ENCODE results near the gene GPX4. TPM values are rescaled to one million over a fixed set of nuclear protein-coding genes. Genes with fewer than 3 reads are reported as not detected.
A peak's percentile ranks its signal among the peaks of the same experiment; 100 is the strongest.

The GPX4 gene
- total RNA-seq, 3 donors from 2014 or later: 148 to 165 (median 162) TPM

DNA sequence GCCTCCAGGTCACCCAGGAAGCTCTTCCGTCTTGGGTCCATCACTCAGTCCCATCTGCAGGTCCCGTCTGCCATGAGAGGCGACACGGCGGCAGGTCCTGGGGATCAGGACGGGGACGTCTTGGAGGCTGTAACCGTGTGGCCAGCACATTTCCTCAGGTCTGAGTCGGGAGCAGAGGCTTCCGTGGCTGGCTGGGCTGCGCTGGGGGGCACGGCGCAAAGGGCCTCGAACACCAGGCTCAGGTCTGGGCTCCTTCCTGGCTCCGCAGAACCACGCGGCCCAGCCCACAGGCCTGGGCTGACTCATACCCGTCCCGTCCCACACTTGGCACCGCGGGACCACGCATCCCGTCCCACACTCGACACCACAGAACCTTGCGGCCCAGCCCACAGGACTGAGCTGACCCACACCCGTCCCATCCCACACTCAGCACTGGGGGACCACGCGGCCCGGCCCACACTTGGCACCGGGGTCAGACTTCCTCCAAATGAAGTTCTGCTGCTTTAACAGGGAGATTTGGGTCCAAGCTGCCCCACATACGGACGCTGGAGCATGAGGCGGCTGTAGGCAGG, 40.1 kb downstream of the GPX4 start:
- H3K4me3 Mint-ChIP-seq: no peak overlapping the region
- ATAC-seq (no peak), DNase-seq (no peak)
- H3K36me3 Mint-ChIP-seq (ENCODE audit: insufficient read depth): peaks cover 20% of the 10 kb centered on the region
- no peaks in the 10 kb centered on the region for H3K4me1 Mint-ChIP-seq (ENCODE audit: low read depth)
- H3K27me3 Mint-ChIP-seq (ENCODE audit: low read depth): no peaks in the 10 kb centered on the region
- H3K9me3 Mint-ChIP-seq: peaks cover 5% of the 10 kb centered on the region

DNA sequence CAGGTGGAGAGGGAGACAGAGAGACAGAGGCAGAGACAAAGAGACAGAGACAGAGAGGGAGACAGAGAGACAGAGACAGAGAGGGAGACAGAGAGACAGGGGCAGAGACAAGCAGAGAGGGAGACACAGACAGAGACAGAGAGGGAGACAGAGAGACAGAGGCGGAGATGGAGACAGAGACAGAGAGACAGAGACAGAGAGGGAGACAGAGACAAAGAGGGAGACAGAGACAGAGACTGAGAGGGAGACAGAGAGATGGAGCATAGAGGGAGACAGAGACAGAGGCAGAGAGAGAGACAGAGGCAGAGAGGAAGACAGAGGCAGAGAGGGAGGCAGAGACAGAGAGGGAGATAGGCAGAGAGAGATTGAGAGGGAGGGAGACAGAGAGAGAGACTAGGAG, 40.9 kb downstream of the GPX4 start:
- H3K27me3 Mint-ChIP-seq (ENCODE audit: low read depth): no peaks in the 10 kb centered on the region
- DNase-seq (no peak), ATAC-seq (no peak)
- H3K4me1 Mint-ChIP-seq (ENCODE audit: low read depth): no peaks in the 10 kb centered on the region
- H3K4me3 Mint-ChIP-seq: no peak overlapping the region
- H3K36me3 Mint-ChIP-seq (ENCODE audit: insufficient read depth): peaks cover 19% of the 10 kb centered on the region
- H3K9me3 Mint-ChIP-seq: peaks cover 5% of the 10 kb centered on the region

DNA sequence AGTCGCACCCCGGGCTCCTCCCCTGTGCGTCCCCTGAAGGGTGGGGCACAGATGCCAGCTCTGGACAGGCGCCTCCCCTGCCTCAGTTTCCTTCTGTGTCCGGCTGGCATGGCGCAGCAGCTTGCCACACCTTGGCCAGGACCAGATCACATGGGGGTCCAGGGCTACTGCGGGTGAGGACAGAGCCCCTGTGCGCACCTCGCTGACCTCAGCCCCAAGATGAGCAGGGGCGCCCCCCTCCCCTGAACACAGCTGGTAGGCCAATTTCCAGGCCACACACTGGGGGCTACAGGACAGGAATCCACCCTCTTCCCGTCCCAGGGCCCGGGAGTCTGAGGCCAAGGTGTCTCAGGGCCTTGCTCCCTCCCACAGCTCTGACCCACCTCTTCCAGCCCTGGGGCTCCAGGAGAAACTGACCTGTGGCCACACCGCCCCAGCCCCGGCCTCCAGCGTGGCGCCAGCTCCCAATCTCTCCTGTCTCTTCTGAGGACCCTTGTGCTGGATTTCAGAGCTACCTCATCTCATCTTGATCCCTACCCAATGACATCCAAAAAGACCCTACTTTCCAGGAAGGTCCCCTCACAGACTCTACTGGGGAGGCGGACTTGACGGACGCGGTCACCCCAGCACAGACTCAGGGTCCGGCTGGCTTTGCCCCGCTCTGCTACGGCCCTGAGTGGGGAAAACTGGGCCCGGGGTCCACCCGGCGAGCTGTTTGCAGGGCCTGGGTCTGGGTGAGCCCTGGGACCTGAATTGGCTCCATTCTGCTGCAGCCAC, 42.0 kb downstream of the GPX4 start:
- Mint-ChIP-seq H3K27me3 (ENCODE audit: low read depth) (no peaks in the 10 kb centered on the region), H3K4me3 (no peak overlapping the region), H3K36me3 (ENCODE audit: insufficient read depth) (peaks cover 17% of the 10 kb centered on the region), H3K9me3 (peaks cover 5% of the 10 kb centered on the region), H3K4me1 (ENCODE audit: low read depth) (no peaks in the 10 kb centered on the region)
- ATAC-seq: no peak
- no peak for DNase-seq

DNA sequence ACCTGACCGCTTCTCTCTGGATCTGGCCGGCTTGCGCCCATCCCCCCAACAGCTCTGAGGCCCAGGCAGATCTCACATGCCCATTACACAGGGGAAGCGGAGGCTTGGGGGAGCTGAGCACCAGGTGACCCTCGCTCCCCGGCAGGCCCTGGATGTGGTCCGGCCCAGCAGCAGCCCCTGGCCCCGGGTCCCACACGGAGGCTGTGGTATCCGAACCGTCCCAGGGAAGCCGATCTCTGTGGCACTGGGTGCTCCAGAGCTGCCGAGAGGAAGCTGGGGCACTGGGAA, 42.6 kb downstream of the GPX4 start:
- ATAC-seq (no peak), DNase-seq (no peak)
- Mint-ChIP-seq H3K9me3 (peaks cover 5% of the 10 kb centered on the region), H3K27me3 (ENCODE audit: low read depth) (no peaks in the 10 kb centered on the region), H3K4me1 (ENCODE audit: low read depth) (no peaks in the 10 kb centered on the region), H3K36me3 (ENCODE audit: insufficient read depth) (peaks cover 17% of the 10 kb centered on the region), H3K4me3 (no peak overlapping the region)

DNA sequence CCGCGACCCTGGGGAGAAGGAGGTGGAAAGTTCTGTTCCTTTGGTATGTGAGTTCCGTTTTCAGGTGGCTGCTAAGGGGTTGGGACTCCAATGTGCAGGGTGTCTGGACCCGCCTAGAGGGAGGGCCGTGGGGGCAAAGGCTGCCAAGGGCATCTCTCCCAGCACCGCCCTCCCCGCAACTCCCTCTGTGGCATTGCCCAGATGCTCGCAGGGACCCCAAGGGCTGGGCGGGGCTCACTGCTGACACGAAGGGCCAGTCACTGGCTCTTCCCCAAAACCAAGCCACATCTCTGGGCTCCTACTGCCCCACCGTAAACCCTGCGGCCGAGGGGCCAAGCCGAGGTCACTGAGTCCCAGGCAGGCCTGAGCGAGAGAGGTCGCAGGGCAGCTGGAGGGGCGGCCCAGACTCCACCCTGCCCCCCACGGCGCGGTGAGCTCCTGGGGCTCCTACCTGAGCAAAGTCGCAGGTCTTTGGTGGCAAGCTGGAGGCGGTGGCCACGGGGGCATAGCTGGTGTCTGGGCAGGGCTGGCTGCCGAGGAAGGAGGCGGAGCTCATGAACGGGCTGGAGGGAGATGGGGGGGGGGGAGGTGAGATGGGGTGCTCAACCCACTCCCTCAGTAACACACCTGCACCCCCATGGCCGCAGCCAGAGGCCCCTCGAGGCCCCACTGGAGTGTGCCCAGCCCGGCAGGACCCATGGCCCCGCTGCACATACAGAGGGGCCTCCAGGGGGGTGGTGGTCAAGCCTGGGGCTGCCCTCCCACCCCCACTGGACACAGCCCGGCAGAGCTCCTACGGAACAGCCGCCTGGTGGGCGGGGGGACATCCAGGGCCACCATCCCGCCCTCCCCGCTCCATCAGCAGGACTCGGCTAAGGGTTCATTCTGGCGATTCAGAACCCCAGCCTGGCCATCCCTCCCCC, 43.3 kb downstream of the GPX4 start:
- ATAC-seq (no peak), DNase-seq (no peak)
- Mint-ChIP-seq H3K4me1 (ENCODE audit: low read depth) (no peaks in the 10 kb centered on the region), H3K27me3 (ENCODE audit: low read depth) (no peaks in the 10 kb centered on the region), H3K9me3 (peaks cover 1% of the 10 kb centered on the region), H3K36me3 (ENCODE audit: insufficient read depth) (peaks cover 14% of the 10 kb centered on the region), H3K4me3 (no peak overlapping the region)

DNA sequence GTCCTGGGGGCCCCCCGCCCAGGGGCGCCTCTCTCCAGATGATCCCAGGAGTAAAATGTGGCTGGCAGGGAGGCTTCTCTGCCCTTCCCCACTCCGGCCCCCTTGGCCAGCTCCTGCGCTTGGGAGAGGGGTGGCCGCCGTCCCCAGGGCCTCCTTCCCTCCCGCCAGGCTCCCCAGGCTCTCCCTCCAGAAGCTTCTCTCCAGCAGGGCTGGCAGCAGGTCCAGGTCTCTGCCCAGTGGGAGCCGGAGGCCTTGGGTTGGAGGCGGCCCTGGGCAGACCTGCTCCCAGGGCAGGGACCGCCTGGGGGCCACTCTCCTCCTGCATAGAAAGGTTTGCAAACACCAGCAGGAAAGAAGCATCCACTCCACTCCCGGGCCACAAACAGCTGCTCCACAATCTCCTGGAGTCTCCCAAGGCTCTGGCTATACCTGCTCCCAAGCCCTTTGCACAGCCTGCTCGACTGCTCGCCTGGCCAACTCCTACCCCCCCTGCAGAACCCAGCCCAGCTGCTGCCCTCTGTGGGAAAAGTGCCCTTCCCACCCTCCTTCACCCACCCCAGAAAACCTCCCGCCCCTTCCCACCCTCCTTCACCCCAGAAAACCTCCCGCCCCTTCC, 44.2 kb downstream of the GPX4 start:
- Mint-ChIP-seq H3K27me3 (ENCODE audit: low read depth) (no peaks in the 10 kb centered on the region), H3K4me1 (ENCODE audit: low read depth) (no peaks in the 10 kb centered on the region), H3K9me3 (no peaks in the 10 kb centered on the region), H3K4me3 (no peak overlapping the region), H3K36me3 (ENCODE audit: insufficient read depth) (peaks cover 13% of the 10 kb centered on the region)
- DNase-seq (no peak), ATAC-seq (no peak)

DNA sequence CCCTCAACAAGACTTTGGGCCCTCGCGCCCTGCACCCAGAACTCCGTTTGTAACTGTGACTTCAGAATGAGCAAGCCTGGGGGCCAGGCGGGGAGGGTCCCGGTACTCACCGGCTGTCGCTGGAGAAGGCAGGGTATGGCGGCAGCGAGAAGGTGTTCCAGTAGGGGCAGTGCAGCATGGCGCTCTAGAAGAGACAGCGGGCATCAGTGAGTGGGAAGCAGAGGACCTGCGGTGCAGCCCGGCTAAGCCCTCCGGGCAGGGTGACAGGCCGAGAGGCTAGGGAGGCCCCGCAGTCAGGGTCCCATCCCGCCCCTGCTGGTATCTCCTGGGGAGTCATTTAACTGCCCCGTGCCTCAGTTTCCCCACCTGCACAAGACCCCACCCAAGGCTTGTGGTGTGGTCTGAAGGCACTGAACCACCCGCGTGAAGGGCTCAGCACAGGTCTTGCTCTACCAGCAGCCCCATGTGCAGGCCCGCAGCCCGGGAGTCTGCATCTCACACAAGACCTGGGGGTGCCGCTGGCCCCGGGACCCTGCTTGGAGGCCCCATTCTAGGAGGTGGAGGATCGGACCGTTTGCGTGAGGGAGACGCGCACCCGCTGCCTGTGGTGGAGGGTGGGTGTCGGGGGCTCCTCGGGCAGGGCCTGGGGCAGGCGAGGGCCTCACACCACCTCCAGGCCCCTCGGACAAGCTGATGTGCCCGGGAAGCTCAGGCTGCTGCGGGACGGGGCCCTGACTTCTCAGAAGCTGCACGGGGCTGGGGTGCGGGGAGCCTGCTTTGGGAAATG, 45.7 kb downstream of the GPX4 start:
- H3K9me3 Mint-ChIP-seq: no peaks in the 10 kb centered on the region
- H3K36me3 Mint-ChIP-seq (ENCODE audit: insufficient read depth): peaks cover 10% of the 10 kb centered on the region
- H3K27me3 Mint-ChIP-seq (ENCODE audit: low read depth): no peaks in the 10 kb centered on the region
- no peak overlapping the region for H3K4me3 Mint-ChIP-seq
- no peaks in the 10 kb centered on the region for H3K4me1 Mint-ChIP-seq (ENCODE audit: low read depth)
- no peak for ATAC-seq
- DNase-seq: no peak

DNA sequence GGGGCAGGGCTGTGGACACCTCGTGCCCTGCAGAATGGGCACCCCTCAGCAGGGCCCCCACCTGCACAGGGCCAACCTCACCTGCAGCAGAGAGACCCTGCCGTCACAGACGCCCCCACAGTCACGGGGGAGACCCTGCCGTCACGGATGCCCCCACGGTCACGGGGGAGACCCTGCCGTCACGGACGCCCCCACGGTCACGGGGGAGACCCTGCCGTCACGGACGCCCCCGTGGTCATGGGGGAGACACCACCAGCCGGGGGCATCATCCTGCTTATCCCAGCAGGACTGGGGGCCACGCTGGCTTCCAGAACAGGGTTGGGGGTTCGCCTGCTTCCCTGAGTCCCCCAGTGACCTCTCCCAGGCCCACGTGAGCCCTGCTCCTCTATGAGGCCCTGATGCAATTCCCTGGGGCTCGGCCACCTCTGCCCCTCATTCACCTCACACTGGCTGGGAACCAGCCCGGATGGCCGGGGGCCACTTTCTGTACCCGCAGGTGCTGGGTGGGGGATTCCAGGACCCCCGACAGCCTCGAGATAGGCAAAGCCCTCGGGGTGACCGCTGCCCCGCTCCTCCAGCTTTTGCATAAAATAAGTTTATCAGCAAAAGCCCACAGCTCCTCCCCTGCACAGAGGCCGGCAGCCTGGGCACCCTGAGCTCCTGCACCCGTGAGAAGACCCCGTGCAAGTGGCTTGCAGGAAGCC, 46.7 kb downstream of the GPX4 start:
- H3K4me1 Mint-ChIP-seq (ENCODE audit: low read depth): no peaks in the 10 kb centered on the region
- H3K9me3 Mint-ChIP-seq: no peaks in the 10 kb centered on the region
- peaks cover 5% of the 10 kb centered on the region for H3K36me3 Mint-ChIP-seq (ENCODE audit: insufficient read depth)
- no peak for DNase-seq
- ATAC-seq: no peak
- no peak overlapping the region for H3K4me3 Mint-ChIP-seq
- H3K27me3 Mint-ChIP-seq (ENCODE audit: low read depth): no peaks in the 10 kb centered on the region

DNA sequence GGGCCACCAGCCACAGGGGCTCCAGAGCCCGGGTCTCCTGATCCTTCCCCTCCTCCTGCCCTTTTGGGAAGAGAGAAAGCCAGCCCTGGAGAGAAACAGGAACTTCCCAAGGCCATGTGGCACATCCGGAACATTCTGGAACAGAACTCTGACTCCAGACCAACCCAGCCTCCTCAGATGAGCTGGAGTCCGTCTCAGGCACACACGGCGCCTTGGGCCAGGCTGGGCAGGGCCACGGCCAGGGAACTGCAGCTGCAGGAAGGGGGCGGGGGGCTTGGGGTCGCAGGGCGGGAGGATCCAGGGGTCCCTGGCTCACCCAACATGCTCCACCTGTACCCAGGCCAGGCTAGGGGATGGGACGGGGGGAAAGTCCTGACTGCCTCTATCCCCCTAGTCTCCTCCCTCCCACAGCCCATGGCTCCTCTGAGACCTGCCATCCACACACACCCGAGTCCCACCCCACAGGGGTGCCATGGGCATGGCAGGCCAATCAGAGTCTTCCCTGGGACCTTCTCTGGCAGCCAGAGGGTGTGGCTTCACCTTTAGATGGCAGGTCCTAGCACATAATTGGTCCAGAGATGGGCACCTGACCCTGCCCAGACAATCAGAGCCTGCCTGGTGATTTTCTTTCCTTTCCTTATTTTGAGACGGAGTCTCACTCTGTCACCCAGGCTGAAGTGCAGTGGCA, 47.4 kb downstream of the GPX4 start:
- H3K36me3 Mint-ChIP-seq (ENCODE audit: insufficient read depth): peaks cover 3% of the 10 kb centered on the region
- no peaks in the 10 kb centered on the region for H3K4me1 Mint-ChIP-seq (ENCODE audit: low read depth)
- ATAC-seq: no peak

DNA sequence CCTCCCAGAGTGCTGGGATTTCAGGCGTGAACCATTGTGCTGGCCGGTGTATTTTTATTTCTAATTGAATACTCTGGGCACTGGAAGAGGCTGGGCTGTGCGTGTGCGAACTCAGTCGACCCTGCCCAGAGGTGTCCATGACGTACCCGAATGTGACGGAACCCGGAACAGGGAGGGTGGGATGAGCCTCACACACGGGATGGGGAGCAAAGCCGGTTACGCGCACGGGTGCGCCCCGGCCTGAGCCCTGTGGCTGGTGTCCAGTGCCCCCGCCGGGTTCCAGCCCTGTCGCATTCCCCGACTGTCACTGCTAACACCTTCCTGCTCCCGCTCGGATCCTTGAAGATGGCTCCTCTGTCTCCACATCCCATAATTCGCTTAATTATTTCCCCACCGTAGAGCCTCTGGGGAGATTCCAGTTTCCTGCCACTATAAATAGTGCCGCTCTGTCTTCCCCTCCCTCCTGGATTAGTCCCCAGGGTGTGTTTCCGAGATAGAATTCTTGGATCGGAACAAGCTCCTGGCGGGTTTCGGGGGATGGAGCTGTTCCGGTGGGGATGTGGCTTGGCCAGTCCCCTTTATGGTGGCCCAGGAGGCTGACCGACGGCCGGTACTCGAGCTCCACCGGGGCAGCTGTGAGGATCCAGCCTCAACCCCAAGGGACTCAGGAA, 48.3 kb downstream of the GPX4 start:
- no peak for DNase-seq
- peaks cover 3% of the 10 kb centered on the region for H3K36me3 Mint-ChIP-seq (ENCODE audit: insufficient read depth)
- H3K9me3 Mint-ChIP-seq: no peaks in the 10 kb centered on the region
- ATAC-seq: no peak
- no peaks in the 10 kb centered on the region for H3K27me3 Mint-ChIP-seq (ENCODE audit: low read depth)
- H3K4me1 Mint-ChIP-seq (ENCODE audit: low read depth): no peaks in the 10 kb centered on the region
- H3K4me3 Mint-ChIP-seq: no peak overlapping the region

More for the DNA sequence above, 47.4 kb downstream of the GPX4 start:
- H3K27me3 Mint-ChIP-seq (ENCODE audit: low read depth): no peaks in the 10 kb centered on the region
- H3K9me3 Mint-ChIP-seq: no peaks in the 10 kb centered on the region
- no peak overlapping the region for H3K4me3 Mint-ChIP-seq
- DNase-seq: no peak

DNA sequence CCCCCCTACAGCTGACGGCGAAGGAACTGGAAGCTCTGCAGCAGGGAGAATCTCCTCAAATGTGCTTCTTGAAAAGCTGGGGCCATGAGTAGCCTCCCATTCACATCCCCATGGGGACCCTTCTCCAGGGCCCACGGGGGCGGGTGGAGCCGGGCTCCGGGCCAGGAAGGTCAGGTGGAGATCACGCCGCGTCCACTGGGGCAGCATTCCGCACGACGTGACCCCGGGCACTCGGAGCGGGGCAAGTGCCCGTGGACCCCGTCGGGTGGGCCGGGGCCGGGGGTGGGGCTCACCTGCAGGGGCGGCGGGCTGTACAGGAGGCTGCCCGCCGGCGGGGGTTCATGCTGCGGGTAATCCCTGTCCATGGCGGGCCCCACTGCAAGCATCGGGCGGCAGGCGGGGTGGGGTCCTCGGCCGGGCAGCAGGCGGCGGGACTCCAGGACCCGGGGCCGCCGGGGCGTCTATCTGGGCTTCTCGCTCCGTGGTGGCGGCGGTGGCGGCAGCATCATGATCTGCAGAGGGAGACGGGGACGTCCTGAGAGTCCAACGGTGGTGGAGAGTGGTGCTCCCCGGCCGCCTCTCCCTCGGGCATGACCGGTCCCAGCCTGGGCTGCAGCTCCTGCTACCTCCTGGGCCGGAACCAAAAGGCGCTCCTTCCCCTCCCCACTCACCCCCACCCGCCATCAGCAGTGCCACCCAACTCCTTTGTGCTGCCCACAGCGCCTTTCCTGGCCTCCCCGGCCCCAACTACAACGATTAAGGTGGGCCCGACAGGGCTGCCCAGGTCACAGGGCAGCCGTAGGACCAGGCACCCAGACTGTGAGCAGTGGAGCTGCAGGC, 50.3 kb downstream of the GPX4 start:
- ATAC-seq (no peak), DNase-seq (no peak)
- Mint-ChIP-seq H3K9me3 (no peaks in the 10 kb centered on the region), H3K4me3 (no peak overlapping the region), H3K27me3 (ENCODE audit: low read depth) (no peaks in the 10 kb centered on the region), H3K4me1 (ENCODE audit: low read depth) (no peaks in the 10 kb centered on the region), H3K36me3 (ENCODE audit: insufficient read depth) (peaks cover 3% of the 10 kb centered on the region)

DNA sequence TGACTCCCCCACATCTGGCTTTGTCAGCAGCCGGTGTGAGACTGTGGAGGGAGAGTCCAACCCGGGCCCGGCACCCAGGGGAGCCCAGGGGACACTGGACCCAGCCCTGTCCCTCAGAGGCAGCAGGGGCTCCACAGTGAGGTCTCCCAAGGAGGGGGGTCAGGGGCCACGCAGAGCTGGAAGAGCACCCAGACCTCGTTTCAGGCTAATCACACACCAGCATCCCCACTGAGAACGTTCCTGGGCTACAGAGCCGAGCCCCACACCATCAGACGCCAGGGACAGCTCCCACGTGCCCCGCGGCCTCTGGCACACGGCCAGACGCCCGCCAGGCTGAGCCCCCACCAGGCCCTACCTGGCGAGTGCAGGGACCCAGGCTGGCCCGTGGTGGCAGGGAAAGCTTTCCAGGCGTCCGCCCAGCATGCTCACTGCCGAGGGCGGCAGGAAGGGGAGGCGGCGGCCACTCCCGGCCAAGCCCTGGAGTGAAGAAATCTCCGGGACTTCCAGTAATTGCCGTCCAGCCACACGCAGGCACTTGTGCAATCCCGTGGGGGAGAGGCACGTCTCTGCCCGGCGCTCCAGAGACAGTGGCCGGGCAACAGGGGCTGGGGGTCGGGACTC, 51.0 kb downstream of the GPX4 start:
- Mint-ChIP-seq H3K4me1 (ENCODE audit: low read depth) (no peaks in the 10 kb centered on the region), H3K4me3 (no peak overlapping the region), H3K9me3 (no peaks in the 10 kb centered on the region), H3K36me3 (ENCODE audit: insufficient read depth) (peaks cover 3% of the 10 kb centered on the region), H3K27me3 (ENCODE audit: low read depth) (no peaks in the 10 kb centered on the region)
- DNase-seq (no peak), ATAC-seq (peak in 1 of 2 donors; percentile 25)

Measured in activated T-cell treated with anti-CD3 and anti-CD28 coated beads, Interleukin-2, amount 50 U/mL, for 4 hours (primary cell).